ENCODE results near the gene VPS13C.

DNA sequence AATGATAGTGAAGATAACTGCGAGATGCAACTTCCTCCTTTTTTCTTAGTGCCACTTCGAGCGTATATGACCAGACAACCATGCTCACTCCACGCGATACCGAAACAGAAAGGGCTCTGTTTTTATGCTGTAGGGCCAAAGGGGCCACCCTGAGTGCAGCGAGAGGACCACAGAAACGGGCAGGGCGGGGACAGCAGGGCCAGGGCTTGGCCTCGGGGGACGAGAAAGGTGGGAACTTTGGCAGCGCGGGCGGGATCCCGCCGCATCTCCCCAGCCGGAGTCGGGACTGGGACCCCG is 483 bp downstream of the VPS13C start:
- TF ChIP-seq, protein P1, sequence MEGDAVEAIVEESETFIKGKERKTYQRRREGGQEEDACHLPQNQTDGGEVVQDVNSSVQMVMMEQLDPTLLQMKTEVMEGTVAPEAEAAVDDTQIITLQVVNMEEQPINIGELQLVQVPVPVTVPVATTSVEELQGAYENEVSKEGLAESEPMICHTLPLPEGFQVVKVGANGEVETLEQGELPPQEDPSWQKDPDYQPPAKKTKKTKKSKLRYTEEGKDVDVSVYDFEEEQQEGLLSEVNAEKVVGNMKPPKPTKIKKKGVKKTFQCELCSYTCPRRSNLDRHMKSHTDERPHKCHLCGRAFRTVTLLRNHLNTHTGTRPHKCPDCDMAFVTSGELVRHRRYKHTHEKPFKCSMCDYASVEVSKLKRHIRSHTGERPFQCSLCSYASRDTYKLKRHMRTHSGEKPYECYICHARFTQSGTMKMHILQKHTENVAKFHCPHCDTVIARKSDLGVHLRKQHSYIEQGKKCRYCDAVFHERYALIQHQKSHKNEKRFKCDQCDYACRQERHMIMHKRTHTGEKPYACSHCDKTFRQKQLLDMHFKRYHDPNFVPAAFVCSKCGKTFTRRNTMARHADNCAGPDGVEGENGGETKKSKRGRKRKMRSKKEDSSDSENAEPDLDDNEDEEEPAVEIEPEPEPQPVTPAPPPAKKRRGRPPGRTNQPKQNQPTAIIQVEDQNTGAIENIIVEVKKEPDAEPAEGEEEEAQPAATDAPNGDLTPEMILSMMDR (IDR thresholded peaks at IDR 0.05) = no peak
- TF ChIP-seq EZH2 (IDR thresholded peaks at IDR 0.05; ENCODE audit: borderline replicate concordance, insufficient read depth, low read depth, low read length, poor library complexity, severe bottlenecking) = no peak
